ENCODE results near the gene TRIM23.

DNA sequence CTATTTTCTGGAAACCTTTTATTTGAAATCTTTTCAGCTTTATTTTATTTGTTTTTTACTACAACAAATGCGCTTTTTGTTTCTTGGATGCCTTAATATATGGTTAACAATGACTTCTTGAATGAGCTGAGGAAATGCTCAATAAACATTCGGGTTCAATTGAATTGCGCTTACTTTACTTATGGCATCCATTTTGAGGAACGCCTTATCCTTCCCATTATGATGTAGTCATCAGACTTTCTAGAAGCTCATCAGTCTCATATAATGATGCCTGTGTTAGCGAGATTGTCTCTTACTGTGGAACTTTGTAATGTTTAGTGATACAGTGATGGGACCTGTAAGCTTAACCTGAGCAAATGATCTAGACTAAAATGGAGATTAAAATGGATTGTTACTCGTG lies 1.6 kb upstream of the TRIM23 start:
- TF ChIP-seq POLR2A (IDR thresholded peaks at IDR 0.05): no peak
- TF ChIP-seq, protein P1, sequence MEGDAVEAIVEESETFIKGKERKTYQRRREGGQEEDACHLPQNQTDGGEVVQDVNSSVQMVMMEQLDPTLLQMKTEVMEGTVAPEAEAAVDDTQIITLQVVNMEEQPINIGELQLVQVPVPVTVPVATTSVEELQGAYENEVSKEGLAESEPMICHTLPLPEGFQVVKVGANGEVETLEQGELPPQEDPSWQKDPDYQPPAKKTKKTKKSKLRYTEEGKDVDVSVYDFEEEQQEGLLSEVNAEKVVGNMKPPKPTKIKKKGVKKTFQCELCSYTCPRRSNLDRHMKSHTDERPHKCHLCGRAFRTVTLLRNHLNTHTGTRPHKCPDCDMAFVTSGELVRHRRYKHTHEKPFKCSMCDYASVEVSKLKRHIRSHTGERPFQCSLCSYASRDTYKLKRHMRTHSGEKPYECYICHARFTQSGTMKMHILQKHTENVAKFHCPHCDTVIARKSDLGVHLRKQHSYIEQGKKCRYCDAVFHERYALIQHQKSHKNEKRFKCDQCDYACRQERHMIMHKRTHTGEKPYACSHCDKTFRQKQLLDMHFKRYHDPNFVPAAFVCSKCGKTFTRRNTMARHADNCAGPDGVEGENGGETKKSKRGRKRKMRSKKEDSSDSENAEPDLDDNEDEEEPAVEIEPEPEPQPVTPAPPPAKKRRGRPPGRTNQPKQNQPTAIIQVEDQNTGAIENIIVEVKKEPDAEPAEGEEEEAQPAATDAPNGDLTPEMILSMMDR (IDR thresholded peaks at IDR 0.05): no peak

Measured in thyroid gland (tissue), 4 donors.